GM12891 (cell line): ENCODE measurements around the gene CKAP5.
"Not testable (repeated sequence)": the region's sequence is repeated elsewhere in the genome, so short reads cannot be mapped to it uniquely, and the experiment has no call there.

Experiments used
- DNase-seq: peaks from one replicate; pipeline ENCODE4 v3.0.0; 2011; ENCODE audit warnings: low spot score; ENCODE audit not compliant: insufficient read length
- FAIRE-seq: peaks from 2 replicates; lab custom pipeline; 2011; peaks lifted over from hg19 to GRCh38; lab: Jason Lieb, UNC
- PAX5 ChIP-seq: IDR thresholded peaks from 2 replicates; pipeline ENCODE4 v1.6.1; 2011; ENCODE audit warnings: low read length, moderate library complexity, mild to moderate bottlenecking; ENCODE audit not compliant: insufficient read depth, severe bottlenecking
- POLR2A ChIP-seq: IDR thresholded peaks from 2 replicates; pipeline ENCODE4 v1.6.1; 2011; ENCODE audit warnings: low read depth, low read length, control low read depth
- POLR2AphosphoS5 ChIP-seq: IDR thresholded peaks from 2 replicates; pipeline ENCODE4 v1.6.1; 2011; ENCODE audit warnings: low read depth, low read length, control low read depth
- POU2F2 ChIP-seq: IDR thresholded peaks from 2 replicates; pipeline ENCODE4 v1.6.1; 2011; ENCODE audit warnings: low read depth, mild to moderate bottlenecking, control low read depth, low read length, moderate library complexity
- SPI1 ChIP-seq: IDR thresholded peaks from 2 replicates; pipeline ENCODE4 v1.6.1; 2011; ENCODE audit warnings: low read depth, low read length, control low read depth
- TAF1 ChIP-seq: IDR thresholded peaks from 2 replicates; pipeline ENCODE4 v1.6.1; 2011; ENCODE audit warnings: low read depth, low read length, control low read depth

The CKAP5 gene

GRCh38 chr11:46723359-46723680 lies 122.8 kb downstream of the CKAP5 start:
- FAIRE-seq (no peak), DNase-seq (no peak)
- TF ChIP-seq TAF1 (no peak), POU2F2 (no peak), SPI1 (no peak), PAX5 (no peak), POLR2A (no peak), POLR2AphosphoS5 (no peak)

GRCh38 chr11:46722566-46723358 lies 123.3 kb downstream of the CKAP5 start:
- no peak for DNase-seq

DNA sequence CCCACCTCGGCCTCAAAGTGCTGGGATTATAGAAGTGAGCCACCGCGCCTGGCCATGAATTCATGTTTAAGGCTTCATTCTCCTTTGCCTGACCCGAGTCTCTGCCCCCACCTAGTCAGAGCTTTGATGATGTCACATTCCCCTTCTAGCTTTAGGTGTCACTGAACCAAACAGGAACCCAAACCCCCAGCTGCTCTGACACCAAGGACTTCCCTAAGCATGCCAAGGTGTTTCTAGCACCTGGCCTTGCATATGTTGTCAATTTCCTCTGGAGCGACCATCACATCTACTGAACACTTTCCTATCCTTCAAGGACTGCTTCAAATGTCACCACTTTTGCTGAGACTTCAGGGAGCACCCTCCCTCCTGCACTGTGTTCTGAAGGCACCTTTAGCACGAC lies 124.8 kb downstream of the CKAP5 start:
- DNase-seq (no peak), FAIRE-seq (no peak)
- no peak for TF ChIP-seq POLR2AphosphoS5
- TF ChIP-seq TAF1: no peak
- no peak for TF ChIP-seq PAX5
- TF ChIP-seq POLR2A: no peak
- no peak for TF ChIP-seq SPI1
- TF ChIP-seq POU2F2: no peak

More at GRCh38 chr11:46722566-46723358, 123.3 kb downstream of the CKAP5 start:
- no peak for FAIRE-seq
- TF ChIP-seq POLR2A (no peak), SPI1 (no peak), POU2F2 (no peak), TAF1 (no peak), PAX5 (no peak), POLR2AphosphoS5 (no peak)

DNA sequence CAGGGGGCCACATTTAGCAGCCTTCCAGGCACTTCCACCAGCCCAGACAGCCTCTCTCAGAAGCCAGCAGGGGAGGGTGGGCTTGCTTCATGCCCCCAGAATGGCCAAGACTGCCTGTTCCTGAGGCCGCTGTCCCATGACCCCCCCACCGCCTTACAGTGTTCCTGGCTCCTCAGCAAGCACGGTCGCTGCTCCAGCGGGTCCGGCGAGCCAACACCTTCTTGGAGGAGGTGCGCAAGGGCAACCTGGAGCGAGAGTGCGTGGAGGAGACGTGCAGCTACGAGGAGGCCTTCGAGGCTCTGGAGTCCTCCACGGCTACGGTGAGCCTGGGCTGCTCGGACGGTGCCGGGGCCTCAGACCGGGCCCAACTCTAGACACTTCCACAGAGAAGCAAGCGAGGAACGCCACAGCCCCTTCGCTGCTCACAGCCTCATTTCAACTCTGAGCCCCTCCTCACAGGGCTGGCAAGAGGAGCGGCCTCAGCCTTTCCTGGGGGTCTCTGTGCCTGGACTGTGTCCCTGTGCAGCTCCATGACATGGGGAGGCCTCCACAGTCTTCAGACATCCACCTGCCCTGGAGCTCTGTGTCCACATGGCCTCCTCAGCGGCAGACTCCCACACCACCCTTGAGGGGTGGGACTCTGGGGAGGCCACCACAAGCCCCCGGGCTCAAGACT lies 126.4 kb downstream of the CKAP5 start:
- no peak for FAIRE-seq
- no peak for DNase-seq
- TF ChIP-seq SPI1: no peak
- TF ChIP-seq POLR2AphosphoS5: no peak
- no peak for TF ChIP-seq POU2F2
- TF ChIP-seq POLR2A: no peak
- no peak for TF ChIP-seq PAX5
- no peak for TF ChIP-seq TAF1

GRCh38 chr11:46719048-46719542 lies 127.0 kb downstream of the CKAP5 start, which contains the start of gene F2:
F2 (plus strand) TSS chr11:46719213; CDS start chr11:46719236, 23 bp downstream.
- FAIRE-seq: no peak
- no peak for DNase-seq
- TF ChIP-seq POU2F2: no peak
- TF ChIP-seq TAF1: no peak
- no peak for TF ChIP-seq PAX5
- no peak for TF ChIP-seq POLR2A
- TF ChIP-seq POLR2AphosphoS5: no peak
- TF ChIP-seq SPI1: no peak

DNA sequence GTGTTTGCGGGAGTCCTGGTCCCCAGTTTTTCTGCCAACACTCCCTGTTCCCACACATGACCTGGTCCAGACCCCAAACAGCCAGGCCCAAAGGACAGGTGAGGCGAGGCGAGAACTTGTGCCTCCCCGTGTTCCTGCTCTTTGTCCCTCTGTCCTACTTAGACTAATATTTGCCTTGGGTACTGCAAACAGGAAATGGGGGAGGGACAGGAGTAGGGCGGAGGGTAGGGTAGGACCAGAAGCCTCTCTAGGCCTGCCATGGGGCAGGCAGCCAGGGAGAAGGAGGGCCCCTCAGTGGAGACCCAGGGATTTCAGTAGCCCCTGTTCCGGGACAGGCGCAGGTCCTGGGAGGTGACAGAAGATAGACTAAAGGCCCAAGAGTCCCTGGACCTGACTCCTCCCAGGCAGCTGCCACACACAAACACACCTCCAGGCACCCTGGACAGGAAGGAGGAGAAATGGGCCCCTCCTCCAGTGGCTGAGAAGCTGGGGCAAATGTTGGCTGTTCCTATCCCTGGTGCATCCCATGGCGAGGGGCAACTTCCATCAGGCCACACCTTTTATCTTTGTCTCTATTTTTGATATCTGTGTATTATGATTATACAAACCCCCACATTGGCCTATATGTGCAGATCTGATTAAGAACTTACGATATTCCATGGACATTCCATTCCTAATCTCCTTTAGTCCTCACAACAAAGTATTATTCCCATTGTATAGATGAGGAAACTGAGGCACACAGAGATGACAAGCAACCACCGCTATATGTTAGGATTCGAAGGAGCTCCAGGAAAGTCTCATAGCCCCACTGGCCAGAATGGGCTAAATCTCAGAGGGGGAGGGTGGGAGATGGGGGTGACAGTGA lies 127.7 kb downstream of the CKAP5 start:
- no peak for DNase-seq
- FAIRE-seq: no peak

DNA sequence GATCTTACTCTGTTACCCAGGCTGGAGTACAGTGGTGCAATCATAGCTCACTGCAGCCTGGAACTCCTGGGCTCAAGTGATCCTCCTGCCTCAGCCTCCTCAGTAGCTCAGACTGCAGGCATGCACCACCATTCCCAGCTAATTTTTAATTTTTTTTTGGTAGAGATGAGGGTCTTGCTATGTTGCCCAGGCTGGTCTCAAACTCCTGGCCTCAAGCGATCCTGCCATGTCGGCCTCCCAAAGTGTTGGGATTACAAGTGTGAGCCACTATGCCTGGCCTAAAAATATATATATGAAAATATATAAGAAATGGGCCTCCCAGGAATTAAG lies 128.3 kb downstream of the CKAP5 start:
- not testable (repeated sequence) for FAIRE-seq, DNase-seq

More for the DNA sequence above, 127.7 kb downstream of the CKAP5 start:
- TF ChIP-seq TAF1: no peak
- no peak for TF ChIP-seq PAX5
- no peak for TF ChIP-seq POLR2AphosphoS5
- TF ChIP-seq SPI1: no peak
- no peak for TF ChIP-seq POLR2A
- TF ChIP-seq POU2F2: no peak

GRCh38 chr11:46712874-46713576 lies 133.1 kb downstream of the CKAP5 start:
- no peak for FAIRE-seq

More at GRCh38 chr11:46712874-46713576, 133.1 kb downstream of the CKAP5 start:
- TF ChIP-seq POLR2AphosphoS5 (no peak), POLR2A (no peak), POU2F2 (no peak), TAF1 (no peak), SPI1 (no peak), PAX5 (no peak)
- DNase-seq: no peak
